ENCODE results near the gene DPH5.

The DPH5 gene

GRCh38 chr1:101065575-101065974 is 40.0 kb upstream of the DPH5 start:
- TF ChIP-seq, protein P1, sequence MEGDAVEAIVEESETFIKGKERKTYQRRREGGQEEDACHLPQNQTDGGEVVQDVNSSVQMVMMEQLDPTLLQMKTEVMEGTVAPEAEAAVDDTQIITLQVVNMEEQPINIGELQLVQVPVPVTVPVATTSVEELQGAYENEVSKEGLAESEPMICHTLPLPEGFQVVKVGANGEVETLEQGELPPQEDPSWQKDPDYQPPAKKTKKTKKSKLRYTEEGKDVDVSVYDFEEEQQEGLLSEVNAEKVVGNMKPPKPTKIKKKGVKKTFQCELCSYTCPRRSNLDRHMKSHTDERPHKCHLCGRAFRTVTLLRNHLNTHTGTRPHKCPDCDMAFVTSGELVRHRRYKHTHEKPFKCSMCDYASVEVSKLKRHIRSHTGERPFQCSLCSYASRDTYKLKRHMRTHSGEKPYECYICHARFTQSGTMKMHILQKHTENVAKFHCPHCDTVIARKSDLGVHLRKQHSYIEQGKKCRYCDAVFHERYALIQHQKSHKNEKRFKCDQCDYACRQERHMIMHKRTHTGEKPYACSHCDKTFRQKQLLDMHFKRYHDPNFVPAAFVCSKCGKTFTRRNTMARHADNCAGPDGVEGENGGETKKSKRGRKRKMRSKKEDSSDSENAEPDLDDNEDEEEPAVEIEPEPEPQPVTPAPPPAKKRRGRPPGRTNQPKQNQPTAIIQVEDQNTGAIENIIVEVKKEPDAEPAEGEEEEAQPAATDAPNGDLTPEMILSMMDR (IDR thresholded peaks at IDR 0.05; ENCODE audit: low read depth, low read length), result no peak
- Histone ChIP-seq H3K36me3 (no peaks in the 10 kb centered on the region), H3K4me3 (ENCODE audit: low read depth, low read length) (no peak overlapping the region), H3K27me3 (ENCODE audit: insufficient read depth, low read depth, severe bottlenecking) (no peaks in the 10 kb centered on the region), H3K9me3 (ENCODE audit: severe bottlenecking) (no peaks in the 10 kb centered on the region), H3K27ac (no peak overlapping the region)
- no peak for DNase-seq

DNA sequence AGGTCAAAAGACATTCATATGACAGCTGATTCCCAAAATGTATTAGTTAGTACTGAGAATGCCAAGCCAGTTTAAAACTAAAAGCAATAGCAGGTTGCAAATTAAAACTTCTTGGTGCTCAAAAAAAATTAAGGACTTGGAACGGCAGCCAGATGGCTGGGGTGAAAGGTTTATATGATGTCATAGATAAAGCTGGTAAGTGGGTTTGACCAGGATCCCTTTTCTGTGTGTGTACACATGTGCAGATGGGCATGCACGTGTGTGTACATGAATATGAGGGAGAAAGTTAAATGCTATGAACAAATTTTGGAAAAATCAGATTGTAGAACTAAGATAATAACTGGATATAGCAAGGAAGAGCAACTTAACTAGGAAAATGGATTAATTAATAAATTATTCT is 39.1 kb upstream of the DPH5 start:
- no peak overlapping the region for H3K4me3 ChIP-seq (ENCODE audit: low read depth, low read length)
- H3K9me3 ChIP-seq (ENCODE audit: severe bottlenecking), result no peaks in the 10 kb centered on the region
- no peaks in the 10 kb centered on the region for H3K36me3 ChIP-seq
- TF ChIP-seq, protein P1 (IDR thresholded peaks at IDR 0.05; ENCODE audit: low read depth, low read length), result no peak
- peak; percentile 11 for DNase-seq
- H3K27me3 ChIP-seq (ENCODE audit: insufficient read depth, low read depth, severe bottlenecking), result no peaks in the 10 kb centered on the region
- no peak overlapping the region for H3K27ac ChIP-seq

DNA sequence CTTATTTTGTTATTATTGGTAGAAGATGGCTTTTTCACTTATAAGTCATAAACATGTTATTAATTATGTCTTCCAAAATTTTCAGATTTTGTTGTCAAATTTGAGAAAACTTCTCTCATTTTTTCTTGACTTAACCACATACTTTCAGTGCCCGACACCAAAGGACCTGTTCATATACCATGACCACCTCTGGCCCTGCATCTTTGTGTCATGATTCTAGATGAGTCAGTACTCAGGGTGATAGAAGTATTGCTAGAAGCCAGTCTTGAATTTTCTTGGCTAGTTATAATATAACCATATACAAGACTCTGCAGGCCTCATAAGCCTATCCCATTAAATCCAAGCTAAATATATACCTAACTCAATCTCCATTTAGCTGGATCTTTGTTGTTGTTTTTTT is 35.4 kb upstream of the DPH5 start:
- H3K4me3 ChIP-seq (ENCODE audit: low read depth, low read length), result no peak overlapping the region
- TF ChIP-seq, protein P1 (IDR thresholded peaks at IDR 0.05; ENCODE audit: low read depth, low read length), result no peak
- no peaks in the 10 kb centered on the region for H3K27me3 ChIP-seq (ENCODE audit: insufficient read depth, low read depth, severe bottlenecking)
- H3K27ac ChIP-seq, result no peak overlapping the region
- H3K9me3 ChIP-seq (ENCODE audit: severe bottlenecking), result no peaks in the 10 kb centered on the region
- H3K36me3 ChIP-seq, result no peaks in the 10 kb centered on the region
- DNase-seq, result no peak

GRCh38 chr1:101059945-101060542 is 34.5 kb upstream of the DPH5 start:
- Histone ChIP-seq H3K36me3 (no peaks in the 10 kb centered on the region), H3K27ac (no peak overlapping the region), H3K27me3 (ENCODE audit: insufficient read depth, low read depth, severe bottlenecking) (no peaks in the 10 kb centered on the region), H3K4me3 (ENCODE audit: low read depth, low read length) (no peak overlapping the region), H3K9me3 (ENCODE audit: severe bottlenecking) (no peaks in the 10 kb centered on the region)
- DNase-seq, result no peak
- TF ChIP-seq, protein P1 (IDR thresholded peaks at IDR 0.05; ENCODE audit: low read depth, low read length), result no peak

DNA sequence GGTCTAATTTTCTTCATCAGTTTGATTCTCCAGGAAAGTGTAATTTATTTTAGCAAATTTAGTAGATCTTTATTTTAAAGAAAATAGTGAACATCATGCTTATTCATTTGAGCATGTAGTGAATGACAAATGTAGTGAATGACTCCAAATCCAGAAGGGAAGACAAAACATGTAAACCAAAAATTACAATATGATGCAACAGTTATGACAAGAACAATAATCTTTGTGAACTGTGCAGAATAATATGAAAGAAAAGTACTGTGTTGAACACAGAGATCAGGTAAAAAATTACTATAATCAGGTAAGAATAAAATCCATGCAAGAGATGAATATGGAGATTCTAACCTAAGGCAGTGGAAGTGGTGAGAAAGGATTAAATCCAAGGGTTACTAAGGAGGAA is 30.0 kb upstream of the DPH5 start:
- H3K36me3 ChIP-seq, result no peaks in the 10 kb centered on the region

More for the DNA sequence above, 30.0 kb upstream of the DPH5 start:
- Histone ChIP-seq H3K4me3 (ENCODE audit: low read depth, low read length) (no peak overlapping the region), H3K27ac (no peak overlapping the region), H3K9me3 (ENCODE audit: severe bottlenecking) (no peaks in the 10 kb centered on the region), H3K27me3 (ENCODE audit: insufficient read depth, low read depth, severe bottlenecking) (no peaks in the 10 kb centered on the region)
- DNase-seq, result no peak
- TF ChIP-seq, protein P1 (IDR thresholded peaks at IDR 0.05; ENCODE audit: low read depth, low read length), result no peak
